ELR (cell line): ENCODE measurements around the gene XIAP.
"Not testable (repeated sequence)": the region's sequence is repeated elsewhere in the genome, so short reads cannot be mapped to it uniquely, and the experiment has no call there.

Source experiments
- DNase-seq: peaks from one replicate; pipeline ENCODE4 v3.0.0-alpha.2; 2015; ENCODE audit warnings: low read depth

Gene XIAP

DNA sequence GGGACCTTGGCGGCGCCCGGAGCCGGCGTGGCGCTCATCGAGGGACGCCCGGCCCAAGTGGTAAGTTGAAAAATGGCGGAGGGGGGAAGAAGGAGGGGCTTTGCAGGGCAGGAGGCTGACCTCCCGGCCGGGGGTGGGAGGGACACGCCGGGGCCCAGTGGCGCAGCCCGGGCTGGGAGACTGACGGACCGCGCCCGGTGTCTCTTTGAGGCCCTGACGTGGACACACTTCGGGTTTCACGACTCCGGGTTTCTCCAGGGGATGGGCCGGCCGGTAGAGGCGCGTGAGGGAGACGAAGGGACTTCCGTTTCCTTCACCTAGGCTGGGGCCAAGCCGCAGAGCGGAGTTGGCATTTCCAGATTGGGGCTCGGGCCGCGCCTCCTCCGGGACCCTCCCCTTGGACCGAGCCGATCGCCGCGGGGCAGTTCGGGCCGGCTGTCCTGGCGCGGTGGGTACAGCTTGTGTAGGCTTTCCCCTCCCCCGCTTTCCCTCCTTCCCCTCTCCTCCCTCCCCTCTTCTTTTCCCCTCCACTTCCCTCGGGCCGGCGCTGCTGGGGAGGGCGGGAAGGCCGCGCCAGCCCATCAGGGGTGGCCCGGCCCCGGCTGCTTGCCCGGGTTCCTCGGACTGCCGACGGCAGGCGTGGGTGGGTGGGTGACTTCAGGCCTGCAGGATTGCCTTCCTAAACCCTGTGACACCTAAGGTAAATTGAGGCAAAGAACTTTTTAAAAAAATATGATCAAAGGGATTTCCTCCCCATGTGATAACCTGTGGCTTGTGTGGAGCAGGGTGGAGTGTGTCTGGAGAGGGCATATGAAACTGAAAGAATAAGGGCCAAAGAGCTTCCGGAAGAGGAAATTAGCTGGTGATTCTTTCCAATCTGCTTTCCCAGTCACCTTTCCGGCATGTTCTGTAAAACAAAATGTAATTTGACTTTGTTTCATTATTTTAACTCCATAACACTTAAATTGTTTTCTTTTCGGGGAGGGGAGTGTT lies at the start of gene XIAP:
Gene XIAP (plus strand): TSS at position 208 of the 993 bp plus-strand sequence. CDS start 25,610 bp downstream, outside the sequence.
- peak; percentile 90 for DNase-seq

DNA sequence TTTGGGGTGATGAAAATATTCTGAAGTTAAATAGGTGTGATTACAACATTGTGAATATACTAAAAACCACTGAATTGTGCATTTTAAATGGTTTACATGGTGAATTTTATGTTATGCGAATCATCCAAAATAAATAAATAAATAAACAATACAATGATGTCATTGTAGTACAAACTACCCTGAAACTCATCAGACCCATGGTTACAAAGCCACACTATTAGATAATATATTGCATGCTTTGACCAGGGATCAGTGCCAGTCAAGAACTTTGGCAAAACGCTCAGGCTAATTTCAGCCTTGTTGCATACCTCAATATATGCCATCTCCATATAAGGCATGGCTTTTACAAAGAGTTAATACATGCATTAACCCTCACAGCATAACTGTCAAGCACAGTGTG lies 45.5 kb upstream of the XIAP start:
- DNase-seq = peak; percentile 34

DNA sequence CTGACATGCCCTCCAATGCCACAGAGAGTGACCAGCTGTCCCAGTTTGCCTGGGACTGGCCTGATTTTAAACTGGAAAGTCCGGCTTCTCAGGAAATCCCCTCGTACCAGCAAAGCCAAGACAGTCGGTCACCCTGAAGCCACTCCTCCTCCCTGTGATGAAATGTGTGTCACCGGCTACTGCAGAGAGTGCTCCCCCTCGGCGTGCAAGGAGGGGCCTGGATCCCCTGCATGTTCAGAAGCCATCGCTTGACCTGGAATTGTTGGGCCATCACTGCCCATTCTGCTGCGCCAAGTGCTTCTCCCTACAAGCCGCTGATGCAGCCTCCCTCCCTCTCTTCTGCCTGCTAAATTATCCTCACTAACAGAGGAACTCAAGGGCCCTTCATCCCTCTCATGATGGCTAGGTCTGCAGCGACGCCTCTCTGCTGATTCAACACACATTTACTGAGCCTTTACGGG lies 44.9 kb upstream of the XIAP start:
- not testable (repeated sequence) for DNase-seq

DNA sequence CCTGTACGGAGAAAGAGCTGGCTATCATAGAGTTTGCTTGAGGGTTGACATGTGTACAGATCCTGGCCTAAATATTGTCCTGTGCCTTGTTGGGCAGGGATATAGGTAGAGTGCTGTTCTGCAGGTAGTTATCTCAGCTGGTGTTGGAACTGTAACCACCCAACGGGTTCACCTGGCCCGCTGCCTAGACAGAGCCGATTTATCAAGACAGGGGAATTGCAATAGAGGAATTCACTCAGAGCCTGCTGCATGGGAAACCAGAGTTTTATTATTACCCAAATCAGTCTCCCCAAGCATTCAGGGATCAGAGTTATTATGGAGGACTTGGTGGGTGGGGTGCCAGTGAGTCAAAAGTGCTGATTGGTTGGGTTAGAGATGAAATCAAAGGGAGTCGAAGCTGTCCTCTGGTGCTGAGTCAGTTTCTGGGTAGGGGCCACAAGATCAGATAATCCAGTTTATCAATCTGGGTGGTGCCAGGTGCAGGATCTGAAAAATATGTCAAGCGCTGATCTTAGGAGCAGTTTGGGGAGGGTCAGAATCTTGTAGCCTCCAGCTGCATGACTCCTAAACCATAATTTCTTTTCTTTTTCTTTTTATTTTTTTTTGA lies 42.5 kb upstream of the XIAP start:
- no peak for DNase-seq

DNA sequence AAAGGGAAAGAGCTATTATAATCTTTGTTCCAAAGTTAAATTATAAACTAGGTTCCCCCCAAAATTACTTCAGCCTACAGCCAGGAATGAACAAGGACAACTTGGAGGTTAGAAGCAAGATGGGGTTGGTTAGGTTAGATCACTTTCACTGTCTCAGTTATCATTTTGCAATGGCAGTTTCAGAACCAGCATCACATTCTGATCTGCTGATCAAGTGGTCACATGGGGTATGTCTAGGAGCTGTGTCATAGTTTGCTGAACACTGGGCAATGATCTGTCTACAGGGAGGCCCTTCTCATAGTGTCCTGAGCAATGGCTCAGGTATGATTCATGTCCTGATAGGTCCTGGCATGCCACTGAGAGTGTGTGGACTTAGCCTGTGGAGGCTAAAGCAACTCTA lies 41.6 kb upstream of the XIAP start:
- DNase-seq = peak; percentile 92

DNA sequence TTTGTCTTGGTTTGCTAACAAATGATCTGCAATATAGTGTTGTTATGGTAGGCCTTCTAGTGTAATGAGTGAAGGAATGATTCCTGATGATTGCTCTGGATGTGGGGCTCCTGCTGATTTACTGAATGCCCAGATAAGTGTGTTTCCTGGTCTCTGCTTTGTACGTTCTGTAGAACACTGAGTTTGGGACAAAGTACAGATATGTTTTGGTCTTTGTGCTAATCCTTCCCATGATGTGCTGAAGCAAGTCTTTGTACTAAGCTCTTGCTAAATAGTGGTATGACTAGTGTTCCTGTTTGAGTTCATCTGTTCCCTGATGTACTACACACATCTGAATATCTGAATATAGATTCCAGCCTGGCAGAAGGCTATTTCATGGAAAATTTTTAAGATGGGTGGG lies 36.9 kb upstream of the XIAP start:
- DNase-seq = no peak

DNA sequence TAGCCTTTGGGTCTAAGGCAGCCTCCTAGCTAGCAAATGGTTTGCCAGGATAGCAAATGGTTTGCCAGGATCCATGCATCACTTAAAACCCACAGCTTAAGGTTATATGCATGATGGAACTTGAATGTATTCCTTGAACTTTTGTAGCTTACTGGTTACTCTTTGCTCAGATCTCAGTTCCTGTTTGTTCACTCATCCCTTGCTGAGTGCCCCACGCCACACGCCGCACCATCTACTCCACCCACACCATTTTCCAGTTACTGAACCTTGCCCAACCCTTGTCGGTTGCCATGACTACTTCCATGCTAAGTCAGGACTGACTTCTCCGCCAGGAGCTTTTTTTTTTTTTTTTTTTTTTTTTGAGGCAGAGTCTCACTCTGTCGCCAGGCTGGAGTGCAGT lies 29.5 kb upstream of the XIAP start:
- DNase-seq = no peak

DNA sequence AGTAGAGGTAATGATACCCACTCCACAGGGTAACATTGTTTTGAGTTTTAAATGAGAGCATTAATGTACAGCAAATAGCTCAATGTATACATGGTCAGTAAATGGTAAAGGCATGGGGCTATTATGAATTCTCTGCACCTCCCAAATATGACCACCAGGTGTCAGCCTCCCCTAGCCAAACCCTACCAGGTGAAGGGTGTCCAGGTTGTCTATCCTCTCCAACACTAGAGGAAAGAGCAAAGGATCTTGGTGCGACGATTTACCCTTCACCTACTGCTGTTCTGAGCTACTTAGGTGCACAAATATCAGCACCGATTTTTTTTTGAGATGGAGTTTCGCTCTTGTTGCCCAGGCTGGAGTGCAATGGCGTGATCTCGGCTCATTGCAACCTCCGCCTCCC lies 26.5 kb upstream of the XIAP start:
- DNase-seq = peak; percentile 57

DNA sequence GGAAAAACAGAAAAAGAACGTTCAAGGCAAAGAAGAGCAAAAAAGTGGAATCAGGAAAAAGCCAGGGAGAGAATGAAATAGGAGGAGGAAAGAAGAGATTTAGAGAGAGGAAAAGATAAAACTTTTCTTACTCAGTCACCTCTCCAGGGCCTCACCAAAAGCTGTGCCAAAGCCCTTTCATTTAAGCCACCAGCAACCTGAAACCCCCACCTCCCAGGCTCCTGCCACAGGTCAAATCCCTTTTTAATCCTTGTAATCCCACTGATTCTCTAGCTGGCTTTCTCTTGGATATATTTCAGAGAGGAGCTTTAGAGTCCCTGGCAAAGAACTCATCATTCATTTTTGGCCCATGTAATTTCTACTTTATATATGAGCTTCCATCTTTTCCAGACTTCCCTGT lies 25.7 kb upstream of the XIAP start:
- DNase-seq = no peak

DNA sequence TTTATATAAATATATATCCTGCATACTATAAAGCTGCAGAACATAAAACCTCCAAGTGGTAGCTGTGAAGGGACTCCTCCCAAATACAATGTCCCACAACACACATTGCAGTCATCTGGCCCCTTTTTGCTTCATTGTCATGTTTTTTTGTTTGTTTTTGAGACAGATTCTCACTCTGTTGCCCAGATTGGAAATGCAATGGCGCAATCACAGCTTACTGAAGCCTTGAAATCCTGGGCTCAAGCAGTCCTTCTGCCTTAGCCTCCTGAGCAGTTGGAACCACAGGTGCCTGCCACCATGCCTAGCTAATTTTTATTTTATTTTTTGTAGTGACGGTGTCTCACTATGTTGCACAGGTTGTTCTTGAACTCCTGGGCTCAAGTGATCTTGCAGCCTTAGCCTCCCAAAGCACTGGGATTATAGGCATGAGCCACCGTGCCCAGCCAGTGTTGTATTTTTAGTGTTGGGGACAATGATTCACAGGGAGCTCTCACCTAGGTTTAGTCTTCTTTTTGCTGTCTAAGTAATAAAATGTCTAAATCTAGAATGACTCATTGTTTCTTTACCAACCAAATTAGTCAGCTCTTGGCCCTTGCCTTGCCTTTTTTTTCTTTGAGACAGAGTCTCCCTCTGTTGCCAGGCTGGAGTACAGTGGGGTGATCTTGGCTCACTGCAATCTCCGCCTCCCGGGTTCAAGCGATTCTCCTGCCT lies 24.0 kb upstream of the XIAP start:
- DNase-seq = peak; percentile 82

DNA sequence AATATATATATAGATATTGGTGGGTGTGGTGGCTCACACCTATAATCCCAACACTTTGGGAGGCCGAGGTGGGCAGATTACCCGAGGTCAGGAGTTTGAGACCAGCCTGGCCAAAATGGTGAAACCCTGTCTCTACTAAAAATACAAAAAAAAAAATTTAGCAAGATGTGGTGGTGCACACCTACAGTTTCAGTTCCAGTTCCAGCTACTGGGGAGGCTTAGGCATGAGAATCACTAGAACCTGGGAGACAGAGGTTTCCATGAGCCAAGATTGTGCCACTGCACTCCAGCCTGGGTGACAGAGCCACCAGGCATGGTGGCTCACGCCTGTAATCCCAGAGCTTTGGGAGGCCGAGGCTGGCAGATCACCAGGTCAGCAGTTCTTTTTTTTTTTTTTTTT lies 14.7 kb upstream of the XIAP start:
- not testable (repeated sequence) for DNase-seq

DNA sequence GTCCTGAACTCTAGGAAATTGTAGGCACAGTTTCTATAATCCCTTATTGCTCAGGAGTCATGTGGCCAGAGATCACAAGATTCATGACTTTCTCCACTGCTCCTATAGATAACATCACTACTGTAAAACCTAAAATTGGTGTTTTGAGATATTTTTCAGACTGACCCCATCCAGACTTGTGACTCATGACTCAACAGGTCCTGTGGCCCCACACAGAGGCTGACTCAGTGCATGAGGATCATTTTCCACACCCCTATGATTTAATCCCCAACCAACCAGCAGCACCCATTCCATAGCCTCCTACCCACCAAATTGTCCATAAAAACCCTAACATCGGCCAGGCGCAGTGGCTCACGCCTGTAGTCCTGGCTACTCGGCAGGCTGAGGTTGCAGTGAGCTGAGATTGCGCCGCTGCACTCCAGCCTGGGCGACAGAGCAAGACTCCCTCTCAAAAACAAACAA lies 13.2 kb upstream of the XIAP start:
- peak; percentile 81 for DNase-seq

DNA sequence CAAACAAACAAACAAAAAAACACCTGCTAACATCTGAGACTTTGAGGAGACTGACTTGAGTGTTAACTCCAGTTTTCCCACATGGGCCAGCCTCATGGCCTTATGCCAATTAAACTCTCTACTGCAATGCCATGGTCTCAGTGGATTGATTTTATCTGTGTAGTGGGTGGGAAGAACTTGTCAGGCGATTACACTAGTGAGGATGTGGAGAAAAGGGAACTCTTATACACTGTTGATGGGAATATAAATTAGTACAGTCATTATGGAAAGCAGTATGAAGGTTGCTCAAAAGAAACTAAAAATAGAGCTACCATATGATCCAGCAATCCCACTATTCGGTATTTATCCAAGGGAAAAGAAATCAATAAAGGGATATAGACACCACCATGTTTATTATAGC lies 12.8 kb upstream of the XIAP start:
- no peak for DNase-seq

DNA sequence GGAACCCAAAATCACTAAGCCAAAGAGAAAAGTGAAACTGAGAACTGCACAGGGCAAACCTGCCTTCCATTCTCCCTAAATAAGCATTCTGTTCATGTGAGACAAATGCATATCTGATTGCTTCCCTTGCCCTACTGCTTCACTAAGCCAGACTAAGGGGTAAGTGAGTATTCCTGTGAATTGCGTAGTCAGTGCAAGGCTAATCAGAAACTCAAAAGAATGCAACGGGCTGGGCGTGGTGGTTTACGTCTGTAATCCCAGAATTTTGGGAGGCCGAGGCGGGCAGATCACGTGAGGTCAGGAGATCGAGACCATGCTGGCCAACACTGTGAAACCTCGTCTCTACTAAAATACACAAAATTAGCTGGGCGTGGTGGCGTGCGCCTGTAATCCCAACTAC lies 10.8 kb upstream of the XIAP start:
- DNase-seq = no peak

DNA sequence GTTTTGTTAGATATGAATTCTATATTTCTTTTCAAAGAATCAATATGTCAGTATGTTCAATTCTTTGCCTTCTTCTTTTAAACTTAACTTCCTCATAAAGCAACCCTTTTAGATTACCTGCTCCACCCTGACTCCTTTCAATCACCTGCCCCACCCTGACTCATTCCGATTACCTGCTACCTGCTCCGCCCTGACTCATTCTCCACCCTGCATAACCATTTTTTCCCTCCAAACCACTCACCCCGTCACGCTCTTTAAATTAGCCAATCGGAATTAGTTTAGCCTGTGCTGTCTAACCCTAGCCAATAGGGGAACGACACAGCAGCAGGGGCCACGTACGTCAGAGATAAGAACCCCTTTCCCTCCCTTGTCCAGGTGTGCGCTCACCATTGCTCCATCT lies 9.9 kb upstream of the XIAP start:
- not testable (repeated sequence) for DNase-seq

DNA sequence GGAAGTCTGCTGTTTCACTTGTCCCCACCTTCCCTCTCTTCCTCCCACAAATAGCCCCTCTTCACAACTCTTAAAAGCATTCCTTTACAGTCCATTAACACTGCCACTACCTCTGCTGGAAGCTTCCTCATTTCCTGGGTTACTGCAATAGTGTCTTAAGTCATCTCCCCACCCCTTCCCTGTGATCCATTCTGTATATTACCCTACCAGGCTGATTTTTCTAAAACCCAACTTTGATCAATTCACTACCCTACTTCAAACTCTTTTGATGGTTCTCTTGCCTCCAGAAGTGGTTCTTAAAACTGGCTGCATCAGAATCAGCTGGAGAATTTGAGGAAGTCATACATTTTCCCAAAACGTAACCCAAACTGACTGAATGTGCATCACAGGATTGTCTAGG lies 8.8 kb upstream of the XIAP start:
- DNase-seq = no peak

DNA sequence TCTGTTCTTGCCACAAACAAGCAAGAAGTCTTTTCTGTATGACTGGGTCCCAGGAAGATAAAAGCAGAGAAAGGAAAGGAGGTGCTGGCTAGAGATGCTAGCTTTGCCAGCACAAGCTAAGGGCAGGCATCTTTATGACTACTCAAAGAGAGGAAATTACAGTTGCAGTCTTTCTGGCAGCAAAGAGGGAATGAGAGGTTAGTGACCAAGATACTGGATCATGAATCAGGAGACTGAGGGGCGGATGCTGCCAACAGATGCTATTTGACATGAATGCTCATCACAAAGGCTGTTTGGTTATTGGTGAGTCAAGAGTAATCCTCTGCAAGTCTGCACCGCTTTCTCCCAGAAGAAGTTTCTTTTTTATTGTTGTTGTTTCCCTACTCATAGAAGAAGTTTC lies 5.5 kb upstream of the XIAP start:
- DNase-seq = peak; percentile 45

DNA sequence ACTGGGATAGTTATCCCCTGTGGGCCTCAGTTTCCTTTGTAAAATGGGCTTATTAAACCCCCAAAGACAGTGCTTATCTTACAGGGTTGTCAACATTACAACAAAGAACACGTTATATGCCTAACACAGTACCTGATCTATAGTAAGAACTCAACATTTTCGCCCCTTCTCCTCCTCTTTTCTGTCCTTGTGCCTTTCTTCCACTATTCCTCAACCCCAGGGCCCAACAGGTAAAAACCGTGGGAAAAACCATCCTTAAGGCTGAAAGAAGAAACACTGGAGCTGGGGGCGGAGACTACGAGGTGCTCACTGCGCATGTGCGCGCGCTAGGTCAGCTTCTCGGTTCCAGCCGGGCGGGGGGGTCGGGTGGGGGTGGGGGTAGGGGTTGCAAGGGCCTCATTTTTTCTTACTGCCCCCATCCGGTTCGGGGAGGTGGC lies 426 bp upstream of the XIAP start:
- DNase-seq = no peak

DNA sequence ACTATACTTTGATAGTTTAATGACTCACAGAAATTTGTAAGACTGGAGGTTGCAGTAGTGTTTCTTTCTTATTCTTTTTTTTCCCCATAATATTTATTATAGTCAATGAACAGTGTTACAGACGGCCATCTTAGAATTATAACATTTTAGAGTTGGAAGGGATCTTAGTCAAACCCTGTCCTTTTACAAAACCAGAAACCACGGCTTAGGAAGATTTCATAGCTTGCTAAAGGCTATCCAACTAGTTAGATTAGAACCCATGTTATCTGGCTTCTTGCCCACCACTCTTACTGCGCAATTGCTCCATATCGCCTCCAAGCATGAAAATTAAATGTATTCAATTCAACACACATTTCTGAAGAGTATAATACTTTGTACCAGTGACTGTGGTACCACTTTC lies 1.1 kb downstream of the XIAP start:
- DNase-seq = peak; percentile 40

DNA sequence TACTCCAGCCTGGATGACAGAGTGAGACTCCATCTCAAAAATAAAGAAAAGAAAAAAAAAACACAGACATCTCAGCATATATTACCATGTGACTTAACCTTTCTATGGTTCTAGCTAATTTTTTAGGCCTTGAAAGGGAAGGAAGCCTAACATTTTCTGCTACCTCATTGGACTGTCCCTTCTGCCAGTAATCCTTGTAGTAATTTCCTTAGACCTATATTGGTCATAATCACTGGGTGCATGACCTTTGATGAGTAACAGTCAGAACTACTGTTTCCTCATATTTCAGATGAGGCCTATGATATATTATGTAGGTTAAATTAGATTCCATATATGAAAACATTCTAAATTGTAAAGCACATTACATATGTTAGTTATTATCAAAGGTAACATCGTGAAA lies 9.6 kb downstream of the XIAP start:
- peak; percentile 65 for DNase-seq

DNA sequence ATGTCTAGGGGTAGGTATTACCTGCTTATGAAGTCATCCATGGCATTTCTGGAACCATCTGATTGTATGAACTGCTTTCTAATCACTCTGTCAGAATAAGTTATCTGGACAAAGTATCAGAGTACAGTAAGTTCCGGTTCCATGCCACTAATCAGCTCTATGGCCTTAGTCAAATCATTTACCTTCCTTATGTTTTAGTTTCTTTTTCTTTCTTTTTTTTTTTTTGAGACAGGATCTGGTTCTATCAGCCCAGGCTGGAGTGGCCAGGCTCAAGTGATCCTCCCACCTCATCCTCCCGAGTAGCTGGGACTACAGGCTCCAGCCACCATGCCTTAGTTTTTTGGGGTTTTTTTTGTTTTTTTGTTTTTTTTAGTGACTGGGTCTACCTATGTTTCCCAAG lies 11.5 kb downstream of the XIAP start:
- DNase-seq = no peak

DNA sequence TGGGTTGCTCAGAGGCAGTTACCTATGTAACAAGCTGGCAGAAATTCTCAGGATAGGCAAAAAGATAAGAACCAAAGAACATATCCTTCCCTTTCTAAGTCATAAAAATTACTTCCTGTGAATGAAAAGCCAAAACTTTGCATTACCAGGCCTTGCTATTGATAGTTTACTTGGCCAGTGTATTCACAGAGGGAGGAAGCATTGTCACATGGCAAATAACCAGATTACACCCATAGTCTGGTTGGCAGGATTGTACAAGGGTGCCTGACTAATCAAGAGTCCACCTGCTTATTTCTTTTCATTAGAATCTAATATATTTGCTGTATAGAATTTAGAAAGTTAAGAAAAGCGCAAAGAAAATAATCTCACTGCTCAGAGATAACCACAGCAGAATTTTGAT lies 14.1 kb downstream of the XIAP start:
- no peak for DNase-seq

DNA sequence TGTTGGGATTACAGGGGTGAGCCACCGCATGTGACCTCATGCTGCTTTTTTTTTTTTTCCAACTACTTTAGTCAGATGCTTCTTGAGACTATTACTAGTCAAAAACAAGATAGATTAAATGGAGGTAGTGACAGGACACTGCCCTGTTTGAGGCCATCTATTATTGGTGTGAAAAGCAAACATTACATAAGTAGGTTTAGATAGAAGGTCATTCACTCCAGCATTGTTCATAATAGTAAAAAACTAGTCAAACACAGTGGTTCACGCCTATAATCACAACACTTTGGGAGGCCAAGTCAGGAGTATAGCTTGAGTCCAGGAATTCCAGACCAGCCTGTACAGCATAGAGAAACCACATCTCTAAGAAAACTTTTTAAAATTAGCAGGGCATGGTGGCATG lies 16.3 kb downstream of the XIAP start:
- DNase-seq = no peak
